Activated CD4-positive, alpha-beta memory T cell treated with anti-CD3 and anti-CD28 coated beads for 36 hours (primary cell): ENCODE measurements around the gene SDF2. TPM values are rescaled to one million over a fixed set of nuclear protein-coding genes. Genes with fewer than 3 reads are reported as not detected.
"Not testable (repeated sequence)": the region's sequence is repeated elsewhere in the genome, so short reads cannot be mapped to it uniquely, and the experiment has no call there.

Experiments used
- CTCF ChIA-PET: fragments of 350-600 bp; sonication (Branson Sonifier 250); formaldehyde crosslinking; loops from one replicate; lab custom pipeline; 2021; ENCODE audit warnings: antibody characterized with exemption, inconsistent platforms; lab: Charles Lee
- POLR2A ChIA-PET: fragments of 350-600 bp; sonication (Branson Sonifier 250); formaldehyde crosslinking; loops from one replicate; lab custom pipeline; 2021; ENCODE audit warnings: antibody characterized with exemption; lab: Charles Lee
- DNase-seq: peaks from one replicate; pipeline ENCODE4 v3.0.0-alpha.2; 2020
- H3K27ac Mint-ChIP-seq: one replicate; pipeline ENCODE4 v1.8.0; 2021; ENCODE audit warnings: mixed read lengths
- H3K27me3 Mint-ChIP-seq: one replicate; pipeline ENCODE4 v1.8.0; 2021; ENCODE audit warnings: mixed read lengths
- H3K36me3 Mint-ChIP-seq: one replicate; pipeline ENCODE4 v1.8.0; 2021; ENCODE audit warnings: mixed read lengths
- H3K4me1 Mint-ChIP-seq: one replicate; pipeline ENCODE4 v1.8.0; 2021; ENCODE audit warnings: low read depth, mixed read lengths
- H3K4me3 Mint-ChIP-seq: one replicate; pipeline ENCODE4 v1.8.0; 2021; ENCODE audit warnings: mild to moderate bottlenecking, mixed read lengths
- H3K9me3 Mint-ChIP-seq: one replicate; pipeline ENCODE4 v1.8.0; 2021; ENCODE audit warnings: mixed read lengths
- intact Hi-C: fragments of 100-400 bp; cut with micrococcal nuclease; formaldehyde crosslinking; loops from one replicate; pipeline ENCODE4 v1.15.1; 2023
- total RNA-seq, 2 experiments: library from RNA; stranded (reverse); gene quantifications; one replicate each; pipeline ENCODE4 v1.2.3, GENCODE V29; 2021

Gene SDF2
- total RNA-seq, 2 experiments from 2014 or later = 38.4 to 43.5 TPM

DNA sequence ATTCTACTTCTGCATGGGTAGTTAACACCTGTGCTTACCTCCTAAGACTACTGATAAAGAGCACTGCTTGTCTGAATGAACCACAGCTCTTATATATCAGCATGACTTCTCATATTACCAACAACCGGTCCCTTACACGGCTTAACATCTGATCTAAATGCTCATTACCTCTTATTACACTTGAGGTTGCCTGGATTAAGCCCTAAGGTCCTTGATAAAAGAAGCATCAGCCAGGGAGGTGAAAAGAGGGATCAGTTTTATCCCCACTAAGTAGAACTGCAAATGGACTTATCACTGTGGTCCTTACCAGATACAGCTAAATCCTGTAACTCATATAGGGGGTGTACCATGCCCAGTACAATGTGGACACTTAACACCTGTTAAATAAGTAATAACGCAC lies 39.5 kb downstream of the SDF2 start:
- peaks cover 13% of the 10 kb centered on the region for H3K4me1 Mint-ChIP-seq
- no peak for DNase-seq
- CTCF ChIA-PET = no interaction called here
- no peaks in the 10 kb centered on the region for H3K9me3 Mint-ChIP-seq
- POLR2A ChIA-PET = interaction anchor here (0.8 kb wide), 1 partner anchor 11 kb away, joined by 3 read pairs; no protein-coding TSS in a partner anchor
- H3K36me3 Mint-ChIP-seq = peaks cover 47% of the 10 kb centered on the region
- H3K27ac Mint-ChIP-seq = no peak overlapping the region
- intact Hi-C loops = no loop called here
- no peaks in the 10 kb centered on the region for H3K27me3 Mint-ChIP-seq
- no peak overlapping the region for H3K4me3 Mint-ChIP-seq

DNA sequence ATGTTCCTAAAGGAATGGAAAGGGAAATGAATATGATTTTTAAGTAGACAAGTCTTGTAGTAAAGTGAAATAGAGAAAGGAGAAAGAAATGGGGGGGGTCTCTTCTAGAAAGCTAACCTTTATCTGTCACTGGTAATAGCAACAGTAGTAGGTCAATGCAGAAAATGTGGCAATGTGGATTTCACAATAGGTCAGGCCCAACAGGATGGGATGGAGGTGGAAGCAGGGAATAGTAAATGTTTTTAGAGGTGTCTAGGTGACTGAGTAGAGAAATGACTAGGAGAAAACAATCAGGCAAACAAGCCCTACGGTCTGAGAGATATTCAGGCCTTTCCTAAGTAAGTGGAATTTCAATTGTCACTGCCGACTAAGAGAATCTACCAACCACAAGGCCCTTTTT lies 41.7 kb downstream of the SDF2 start:
- peaks cover 49% of the 10 kb centered on the region for H3K36me3 Mint-ChIP-seq
- no peak overlapping the region for H3K4me3 Mint-ChIP-seq
- no peak overlapping the region for H3K27ac Mint-ChIP-seq
- H3K9me3 Mint-ChIP-seq = no peaks in the 10 kb centered on the region
- no peaks in the 10 kb centered on the region for H3K4me1 Mint-ChIP-seq
- ChIA-PET CTCF (interaction anchor here (1.0 to 1.5 kb wide), 2 partner anchors 24 to 72 kb away, joined by 3 to 6 read pairs; no protein-coding TSS in a partner anchor), POLR2A (interaction anchor here (0.9 kb wide), 1 partner anchor 15 kb away, joined by 3 read pairs; no protein-coding TSS in a partner anchor)
- no peaks in the 10 kb centered on the region for H3K27me3 Mint-ChIP-seq
- no peak for DNase-seq
- intact Hi-C loops = no loop called here

DNA sequence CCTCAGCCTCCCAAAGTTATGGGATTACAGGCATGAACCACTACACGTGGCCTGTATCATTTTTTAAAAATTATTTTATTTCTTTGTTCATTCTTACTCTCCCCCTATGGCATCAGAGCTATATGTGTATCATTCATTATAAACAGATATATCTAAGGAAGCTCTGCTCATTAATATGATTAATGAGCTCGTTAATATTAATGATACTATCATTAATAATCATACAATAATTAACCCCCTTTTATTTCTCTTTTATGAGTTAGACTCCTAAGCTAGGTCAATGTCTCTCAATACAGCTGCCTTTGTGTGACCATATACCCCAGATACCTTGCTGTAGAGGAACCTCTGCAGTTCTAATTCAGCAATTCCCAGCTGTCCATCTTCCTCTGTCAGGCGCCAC lies 43.2 kb downstream of the SDF2 start:
- Mint-ChIP-seq H3K4me1 (peaks cover 5% of the 10 kb centered on the region), H3K9me3 (no peaks in the 10 kb centered on the region), H3K27ac (no peak overlapping the region), H3K36me3 (peaks cover 56% of the 10 kb centered on the region), H3K27me3 (no peaks in the 10 kb centered on the region), H3K4me3 (no peak overlapping the region)
- POLR2A ChIA-PET = interaction anchor here (0.8 kb wide), 1 partner anchor 19 kb away, joined by 3 read pairs; no protein-coding TSS in a partner anchor
- DNase-seq = no peak
- intact Hi-C loops = no loop called here
- CTCF ChIA-PET = interaction anchor here (0.9 to 1.6 kb wide), 4 partner anchors 26 to 123 kb away, joined by 3 to 6 read pairs (median 4); no protein-coding TSS in a partner anchor

DNA sequence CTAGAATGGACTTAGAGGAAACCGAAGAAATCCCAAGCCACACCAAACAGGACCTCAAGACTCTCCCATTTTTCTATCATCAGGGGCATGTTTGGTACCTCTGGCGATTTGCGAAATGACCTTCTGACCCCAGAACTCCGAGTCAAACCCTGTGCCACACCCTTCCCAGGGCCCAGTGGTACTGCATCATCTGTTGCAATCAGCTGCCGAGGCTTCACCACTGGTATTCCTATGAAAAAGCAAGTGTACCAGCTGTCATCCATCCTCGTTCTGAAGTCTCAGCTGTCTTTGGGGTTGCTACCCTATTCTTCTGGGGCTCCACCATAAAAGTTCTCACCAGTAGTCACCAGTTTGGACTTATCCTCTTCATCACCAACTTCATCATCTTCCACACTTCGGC lies 45.4 kb downstream of the SDF2 start:
- H3K4me1 Mint-ChIP-seq = peaks cover 5% of the 10 kb centered on the region
- H3K27me3 Mint-ChIP-seq = no peaks in the 10 kb centered on the region
- intact Hi-C loops = no loop called here
- DNase-seq = no peak
- H3K9me3 Mint-ChIP-seq = no peaks in the 10 kb centered on the region
- H3K36me3 Mint-ChIP-seq = peaks cover 44% of the 10 kb centered on the region
- H3K27ac Mint-ChIP-seq = no peak overlapping the region
- H3K4me3 Mint-ChIP-seq = no peak overlapping the region
- CTCF ChIA-PET = interaction anchor here (1.1 to 1.3 kb wide), 2 partner anchors 14 to 29 kb away, joined by 3 read pairs; partner anchors contain the start of gene BLTP2
- POLR2A ChIA-PET = no interaction called here

DNA sequence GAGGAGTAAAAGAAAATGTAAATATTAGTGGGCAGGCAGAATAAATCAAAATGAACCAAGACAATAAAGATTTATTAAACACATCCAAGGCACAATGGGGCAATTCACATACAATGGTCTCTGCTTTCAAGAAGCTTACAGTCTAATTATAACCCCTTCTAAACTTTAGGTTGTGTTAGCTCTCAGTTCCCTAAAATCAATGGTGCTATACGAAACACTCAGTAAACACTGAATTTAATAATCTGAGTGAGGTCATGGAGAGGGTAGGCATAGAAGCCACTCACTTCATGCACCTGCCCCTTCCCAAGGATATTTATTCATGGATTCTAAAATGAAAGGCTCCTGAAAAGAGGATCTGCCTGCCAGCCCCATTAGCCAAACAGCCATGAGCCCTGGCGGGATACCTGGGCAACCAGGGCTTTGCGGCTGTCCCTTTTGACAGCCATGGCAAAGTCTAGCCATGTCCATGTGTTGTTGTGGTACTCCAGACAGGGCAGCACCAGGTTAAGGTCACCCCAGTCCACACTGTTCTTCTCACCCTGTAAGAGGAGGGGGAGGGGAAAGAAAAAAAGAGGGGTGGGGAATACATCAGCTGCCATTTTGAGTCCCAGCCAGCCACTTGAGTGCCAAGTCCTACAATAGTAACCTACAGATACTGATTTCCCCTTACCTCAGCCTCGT lies 46.3 kb downstream of the SDF2 start:
- no peak overlapping the region for H3K27ac Mint-ChIP-seq
- H3K27me3 Mint-ChIP-seq = no peaks in the 10 kb centered on the region
- intact Hi-C loops = no loop called here
- CTCF ChIA-PET = interaction anchor here (0.9 to 1.1 kb wide), 2 partner anchors 30 to 122 kb away, joined by 3 to 5 read pairs; partner anchors contain the start of gene BLTP2
- H3K4me3 Mint-ChIP-seq = no peak overlapping the region
- POLR2A ChIA-PET = no interaction called here
- H3K9me3 Mint-ChIP-seq = no peaks in the 10 kb centered on the region
- peaks cover 42% of the 10 kb centered on the region for H3K36me3 Mint-ChIP-seq
- peaks cover 5% of the 10 kb centered on the region for H3K4me1 Mint-ChIP-seq
- no peak for DNase-seq

DNA sequence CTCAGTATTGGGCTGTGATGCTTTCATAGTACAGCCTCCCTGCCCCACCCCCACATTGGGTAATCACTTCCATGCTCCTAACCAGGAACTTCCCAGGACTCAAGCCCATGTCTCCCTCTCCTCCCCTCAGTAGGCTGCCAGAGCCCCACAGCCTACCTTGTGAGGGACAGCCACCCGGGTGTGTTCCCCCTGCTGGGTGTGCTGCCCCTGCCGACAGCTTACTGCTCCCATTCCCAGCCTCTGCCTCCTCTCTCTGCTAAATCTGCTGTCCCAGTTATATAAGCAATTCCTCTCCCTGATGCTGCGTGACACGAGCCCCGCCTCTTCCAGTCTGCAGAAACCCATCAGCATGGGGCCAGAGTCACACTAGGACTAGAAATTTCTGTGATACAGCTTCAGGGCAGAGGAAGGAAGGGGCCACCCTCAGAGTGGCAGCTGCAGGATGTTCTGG lies 47.8 kb downstream of the SDF2 start, which contains the start of gene RSKR:
TSS of gene RSKR (minus strand) at position 255 of the 451 bp plus-strand sequence. CDS start at position 231, 24 bp downstream.
- H3K36me3 Mint-ChIP-seq = peaks cover 36% of the 10 kb centered on the region
- H3K9me3 Mint-ChIP-seq = no peaks in the 10 kb centered on the region
- peaks cover 5% of the 10 kb centered on the region for H3K4me1 Mint-ChIP-seq
- no peak within 1 kb of the TSS for H3K27ac Mint-ChIP-seq
- no peaks in the 10 kb centered on the region for H3K27me3 Mint-ChIP-seq
- no peak within 1 kb of the TSS for H3K4me3 Mint-ChIP-seq
- no peak for DNase-seq
- POLR2A ChIA-PET = interaction anchor here (0.5 kb wide), 1 partner anchor 238 kb away, joined by 3 read pairs; no protein-coding TSS in a partner anchor
- CTCF ChIA-PET = interaction anchor here (0.5 to 2.0 kb wide), 9 partner anchors 14 to 120 kb away, joined by 3 to 16 read pairs (median 7); partner anchors contain the start of gene BLTP2
- intact Hi-C loops = loop anchor here (2.0 to 5.0 kb wide), 2 partner anchors 67 to 119 kb away; no protein-coding TSS in a partner anchor

DNA sequence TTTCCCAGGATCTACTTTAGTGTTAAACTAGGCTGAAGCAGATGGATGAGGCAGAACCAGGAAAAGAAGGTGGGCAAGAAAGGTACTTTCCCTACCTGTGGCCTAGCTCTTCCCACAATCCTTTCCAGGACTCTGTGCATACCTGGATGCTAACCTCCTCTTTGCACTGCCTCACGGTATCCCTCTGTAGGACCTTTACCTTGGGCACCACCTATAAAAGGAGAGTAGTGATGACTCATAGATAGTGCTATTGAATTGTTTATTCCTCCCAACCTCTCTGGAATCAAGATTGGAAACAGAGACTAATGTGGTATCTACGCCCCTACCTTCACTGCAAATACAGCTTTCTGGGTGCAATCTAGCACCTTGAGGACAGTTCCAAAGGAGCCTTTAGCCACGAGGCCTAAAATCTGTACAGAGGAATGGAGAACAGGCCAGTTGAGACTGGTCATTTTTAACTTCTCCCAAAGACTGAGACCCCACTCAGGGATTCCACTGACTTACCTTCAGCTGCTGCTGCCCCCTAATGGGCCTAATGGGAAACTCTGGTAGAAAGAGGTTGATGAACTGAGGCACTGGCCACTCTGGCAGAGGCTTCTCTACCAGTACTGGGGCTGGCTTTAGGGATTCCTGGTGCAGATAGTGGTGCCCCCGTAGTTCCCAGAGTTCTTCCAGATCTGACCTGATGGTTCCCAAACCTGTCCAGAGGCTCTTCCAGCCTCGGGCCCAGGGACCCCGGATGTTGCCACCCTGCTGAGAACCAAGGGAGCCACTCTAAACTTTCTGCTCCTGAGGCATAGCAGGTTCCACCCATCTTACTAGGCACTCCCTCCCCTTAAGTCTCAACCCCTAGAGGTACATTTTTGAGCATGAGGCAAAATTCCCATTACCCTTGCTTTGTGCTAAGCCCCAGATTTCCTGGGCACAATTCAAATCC lies 48.5 kb downstream of the SDF2 start:
- no peaks in the 10 kb centered on the region for H3K27me3 Mint-ChIP-seq
- ChIA-PET POLR2A (interaction anchor here (0.5 to 1.6 kb wide), 2 partner anchors 42 to 239 kb away, joined by 3 to 5 read pairs; partner anchors contain the start of gene PIGS), CTCF (interaction anchor here (0.5 to 2.0 kb wide), 18 partner anchors 13 to 275 kb away, joined by 3 to 16 read pairs (median 4); partner anchors contain the start of gene BLTP2)
- H3K9me3 Mint-ChIP-seq = no peaks in the 10 kb centered on the region
- H3K4me1 Mint-ChIP-seq = peaks cover 5% of the 10 kb centered on the region
- H3K4me3 Mint-ChIP-seq = no peak overlapping the region
- peaks cover 33% of the 10 kb centered on the region for H3K36me3 Mint-ChIP-seq
- peak; percentile 32 for DNase-seq
- intact Hi-C loops = loop anchor here (2.0 to 5.0 kb wide), 2 partner anchors 66 to 118 kb away; no protein-coding TSS in a partner anchor
- no peak overlapping the region for H3K27ac Mint-ChIP-seq

DNA sequence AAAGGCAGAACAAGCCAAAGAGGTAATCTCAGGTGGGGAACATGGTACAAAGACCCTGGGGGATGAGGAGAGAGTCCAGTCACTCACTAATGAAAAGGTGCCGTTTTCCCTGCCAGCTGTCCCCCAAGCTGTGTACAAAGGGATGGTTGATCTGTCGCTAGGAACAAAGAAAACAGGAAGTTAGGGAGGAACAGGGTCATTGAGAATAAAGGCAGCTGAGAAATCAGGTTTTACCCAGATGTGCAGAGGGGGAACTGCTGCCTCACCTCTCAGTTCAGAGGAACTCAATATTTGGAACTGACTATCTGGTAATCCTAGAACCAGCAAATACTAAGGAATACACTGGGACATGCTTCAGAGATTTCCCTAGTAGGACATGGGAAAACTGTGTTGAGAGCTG lies 49.2 kb downstream of the SDF2 start:
- intact Hi-C loops = loop anchor here (2.0 to 5.0 kb wide), 2 partner anchors 65 to 118 kb away; no protein-coding TSS in a partner anchor
- H3K9me3 Mint-ChIP-seq = no peaks in the 10 kb centered on the region
- no peak for DNase-seq
- CTCF ChIA-PET = interaction anchor here (0.7 to 2.0 kb wide), 15 partner anchors 13 to 275 kb away, joined by 3 to 16 read pairs (median 5); partner anchors contain the start of gene BLTP2
- no peaks in the 10 kb centered on the region for H3K27me3 Mint-ChIP-seq
- peaks cover 33% of the 10 kb centered on the region for H3K36me3 Mint-ChIP-seq
- POLR2A ChIA-PET = interaction anchor here (1.6 to 3.2 kb wide), 2 partner anchors 13 to 41 kb away, joined by 5 to 7 read pairs; partner anchors contain the start of gene PIGS
- H3K27ac Mint-ChIP-seq = no peak overlapping the region
- H3K4me3 Mint-ChIP-seq = no peak overlapping the region
- H3K4me1 Mint-ChIP-seq = peaks cover 5% of the 10 kb centered on the region

DNA sequence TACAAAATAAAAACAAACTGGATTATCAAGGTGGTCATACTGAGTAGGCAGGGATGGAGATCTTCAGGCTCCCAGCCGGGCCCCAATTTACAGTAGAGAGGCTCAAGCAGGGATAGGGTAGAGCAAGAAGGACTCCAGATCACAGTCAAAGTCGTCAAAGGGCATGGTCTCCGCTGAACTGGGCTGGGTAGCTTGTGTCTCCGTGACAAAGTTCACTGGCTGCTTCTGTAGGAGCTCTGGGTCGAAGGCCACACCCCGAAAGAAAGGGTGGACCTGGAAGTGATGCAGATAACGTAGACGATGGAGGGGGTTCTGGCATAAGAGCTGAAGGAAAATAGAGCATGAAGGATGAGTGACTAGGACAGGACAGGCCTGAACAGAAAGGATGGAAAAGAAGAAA lies 51.3 kb downstream of the SDF2 start:
- peaks cover 5% of the 10 kb centered on the region for H3K4me1 Mint-ChIP-seq
- H3K36me3 Mint-ChIP-seq = peaks cover 23% of the 10 kb centered on the region
- no peak overlapping the region for H3K4me3 Mint-ChIP-seq
- intact Hi-C loops = loop anchor here (5.0 kb wide), 1 partner anchor 63 kb away; no protein-coding TSS in a partner anchor
- H3K9me3 Mint-ChIP-seq = no peaks in the 10 kb centered on the region
- DNase-seq = no peak
- no peaks in the 10 kb centered on the region for H3K27me3 Mint-ChIP-seq
- ChIA-PET CTCF (interaction anchor here (0.8 to 2.0 kb wide), 6 partner anchors 19 to 115 kb away, joined by 3 to 9 read pairs (median 4); partner anchors contain the start of genes BLTP2 and PIGS), POLR2A (interaction anchor here (0.9 to 3.2 kb wide), 3 partner anchors 11 to 42 kb away, joined by 3 to 7 read pairs (median 6); no protein-coding TSS in a partner anchor)
- H3K27ac Mint-ChIP-seq = no peak overlapping the region

DNA sequence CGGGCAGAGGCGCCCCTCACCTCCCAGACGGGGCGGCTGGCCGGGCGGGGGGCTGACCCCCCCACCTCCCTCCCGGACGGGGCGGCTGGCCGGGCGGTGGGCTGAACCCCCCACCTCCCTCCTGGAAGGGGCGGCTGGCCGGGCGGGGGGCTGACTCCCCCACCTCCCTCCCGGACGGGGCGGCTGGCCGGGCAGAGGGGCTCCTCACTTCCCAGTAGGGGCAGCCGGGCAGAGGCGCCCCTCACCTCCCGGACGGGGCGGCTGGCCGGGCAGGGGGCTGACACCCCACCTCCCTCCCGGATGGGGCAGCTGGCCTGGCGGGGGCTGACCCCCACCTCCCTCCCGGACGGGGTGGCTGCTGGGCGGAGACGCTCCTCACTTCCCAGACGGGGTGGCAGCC lies 57.7 kb downstream of the SDF2 start:
- H3K36me3 Mint-ChIP-seq, H3K27ac Mint-ChIP-seq, DNase-seq, H3K4me3 Mint-ChIP-seq, CTCF ChIA-PET, H3K4me1 Mint-ChIP-seq, POLR2A ChIA-PET, H3K27me3 Mint-ChIP-seq, intact Hi-C loops, H3K9me3 Mint-ChIP-seq: not testable (repeated sequence)
